ENCODE results near the gene LRP5.
"Not testable (repeated sequence)": the region's sequence is repeated elsewhere in the genome, so short reads cannot be mapped to it uniquely, and the experiment has no call there.

LRP5 gene

DNA sequence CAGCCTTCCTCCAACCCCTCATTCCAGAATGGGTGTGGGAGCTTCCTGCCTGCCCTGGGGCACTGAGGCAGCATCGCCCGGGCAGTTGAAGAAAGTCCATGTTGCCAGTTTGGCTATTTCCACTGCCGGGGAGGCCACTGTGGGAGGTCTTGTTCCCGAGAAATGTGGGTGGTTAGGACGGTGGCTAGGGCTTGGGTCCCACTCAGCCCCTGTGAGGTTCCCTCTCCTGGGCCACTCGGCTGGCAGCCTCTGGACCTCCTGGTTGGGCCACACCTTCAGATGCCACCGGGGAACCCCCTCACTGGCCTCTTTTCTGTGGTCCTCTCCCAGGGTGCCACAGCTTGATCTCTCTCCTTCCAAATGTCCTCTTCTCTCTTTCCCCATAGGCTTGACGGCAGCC lies 143.1 kb downstream of the LRP5 start:
- no peak overlapping the region for H3K4me3 ChIP-seq (ENCODE audit: low read depth, low read length)
- TF ChIP-seq, protein P1, sequence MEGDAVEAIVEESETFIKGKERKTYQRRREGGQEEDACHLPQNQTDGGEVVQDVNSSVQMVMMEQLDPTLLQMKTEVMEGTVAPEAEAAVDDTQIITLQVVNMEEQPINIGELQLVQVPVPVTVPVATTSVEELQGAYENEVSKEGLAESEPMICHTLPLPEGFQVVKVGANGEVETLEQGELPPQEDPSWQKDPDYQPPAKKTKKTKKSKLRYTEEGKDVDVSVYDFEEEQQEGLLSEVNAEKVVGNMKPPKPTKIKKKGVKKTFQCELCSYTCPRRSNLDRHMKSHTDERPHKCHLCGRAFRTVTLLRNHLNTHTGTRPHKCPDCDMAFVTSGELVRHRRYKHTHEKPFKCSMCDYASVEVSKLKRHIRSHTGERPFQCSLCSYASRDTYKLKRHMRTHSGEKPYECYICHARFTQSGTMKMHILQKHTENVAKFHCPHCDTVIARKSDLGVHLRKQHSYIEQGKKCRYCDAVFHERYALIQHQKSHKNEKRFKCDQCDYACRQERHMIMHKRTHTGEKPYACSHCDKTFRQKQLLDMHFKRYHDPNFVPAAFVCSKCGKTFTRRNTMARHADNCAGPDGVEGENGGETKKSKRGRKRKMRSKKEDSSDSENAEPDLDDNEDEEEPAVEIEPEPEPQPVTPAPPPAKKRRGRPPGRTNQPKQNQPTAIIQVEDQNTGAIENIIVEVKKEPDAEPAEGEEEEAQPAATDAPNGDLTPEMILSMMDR (IDR thresholded peaks at IDR 0.05; ENCODE audit: borderline replicate concordance, insufficient read depth, low read depth, low read length), result no peak

DNA sequence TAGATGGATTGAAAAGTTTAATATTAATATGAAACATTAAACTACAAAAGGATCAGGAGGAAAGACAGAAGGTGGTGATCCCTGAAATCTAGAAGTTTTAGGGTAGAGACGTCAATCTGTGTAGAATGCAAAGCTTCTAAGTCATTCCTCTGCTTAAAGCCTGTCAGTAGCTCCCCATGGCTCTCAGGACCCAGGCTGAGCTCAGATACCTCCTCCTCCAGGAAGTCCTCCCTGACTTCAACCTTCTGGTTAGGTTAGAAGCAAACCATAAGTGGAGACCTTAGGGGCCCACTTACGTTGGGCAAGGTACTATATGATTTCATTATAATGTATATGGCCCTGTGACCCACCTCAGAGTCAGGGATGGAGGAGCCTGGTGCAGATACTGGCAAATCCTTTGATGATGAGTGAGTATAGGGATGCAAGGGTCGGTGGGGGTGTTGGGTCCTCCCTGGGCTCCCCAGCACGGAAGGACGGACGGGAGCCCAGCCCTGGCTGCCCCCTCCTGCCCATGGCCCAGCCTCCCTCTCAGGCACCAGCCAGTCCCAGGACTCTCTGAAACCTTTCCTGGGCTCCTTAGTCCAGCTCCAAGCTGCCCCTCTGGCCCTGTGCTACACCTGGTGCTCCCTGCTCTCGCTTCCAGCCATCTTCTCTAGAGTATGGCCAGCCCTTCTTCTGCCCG lies 145.0 kb downstream of the LRP5 start:
- TF ChIP-seq, protein P1 (IDR thresholded peaks at IDR 0.05; ENCODE audit: borderline replicate concordance, insufficient read depth, low read depth, low read length), result no peak
- no peak overlapping the region for H3K4me3 ChIP-seq (ENCODE audit: low read depth, low read length)

DNA sequence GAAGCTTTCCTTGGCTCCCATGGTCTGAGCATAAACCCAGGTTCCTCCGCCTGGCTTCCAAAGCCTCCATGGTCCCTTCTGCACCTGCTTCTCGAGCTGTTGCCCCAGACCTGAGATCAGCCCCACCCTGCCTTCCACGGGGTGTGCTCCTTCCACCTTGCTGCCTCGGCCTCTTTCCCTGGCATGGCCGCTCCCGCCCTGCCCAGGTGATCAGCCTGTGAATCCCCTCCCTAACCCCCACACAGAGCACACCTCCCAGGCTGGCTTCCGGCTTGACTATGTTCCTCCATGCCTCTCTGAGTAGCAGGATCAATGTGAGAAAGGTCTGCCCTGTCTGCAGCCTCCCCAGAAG lies 145.5 kb downstream of the LRP5 start:
- H3K4me3 ChIP-seq (ENCODE audit: low read depth, low read length), result no peak overlapping the region
- TF ChIP-seq, protein P1 (IDR thresholded peaks at IDR 0.05; ENCODE audit: borderline replicate concordance, insufficient read depth, low read depth, low read length), result no peak

DNA sequence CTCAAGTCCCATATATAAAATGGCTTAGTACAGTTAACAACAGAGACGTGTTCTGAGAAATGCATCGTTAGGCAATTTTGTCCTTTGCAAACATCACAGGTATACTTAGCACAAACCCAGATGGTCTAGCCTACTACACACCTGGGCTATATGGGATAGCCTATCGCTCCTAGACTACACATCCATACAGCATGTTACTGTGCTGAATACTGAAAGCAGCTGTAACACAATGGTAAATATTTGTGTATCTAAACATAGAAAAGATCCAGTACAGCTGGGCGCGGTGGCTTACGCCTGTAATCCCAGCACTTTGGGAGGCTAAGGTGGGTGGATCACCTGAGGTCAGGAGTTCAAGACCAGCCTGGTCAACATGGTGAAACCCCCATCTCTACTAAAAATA lies 145.9 kb downstream of the LRP5 start:
- H3K4me3 ChIP-seq (ENCODE audit: low read depth, low read length), result not testable (repeated sequence)

DNA sequence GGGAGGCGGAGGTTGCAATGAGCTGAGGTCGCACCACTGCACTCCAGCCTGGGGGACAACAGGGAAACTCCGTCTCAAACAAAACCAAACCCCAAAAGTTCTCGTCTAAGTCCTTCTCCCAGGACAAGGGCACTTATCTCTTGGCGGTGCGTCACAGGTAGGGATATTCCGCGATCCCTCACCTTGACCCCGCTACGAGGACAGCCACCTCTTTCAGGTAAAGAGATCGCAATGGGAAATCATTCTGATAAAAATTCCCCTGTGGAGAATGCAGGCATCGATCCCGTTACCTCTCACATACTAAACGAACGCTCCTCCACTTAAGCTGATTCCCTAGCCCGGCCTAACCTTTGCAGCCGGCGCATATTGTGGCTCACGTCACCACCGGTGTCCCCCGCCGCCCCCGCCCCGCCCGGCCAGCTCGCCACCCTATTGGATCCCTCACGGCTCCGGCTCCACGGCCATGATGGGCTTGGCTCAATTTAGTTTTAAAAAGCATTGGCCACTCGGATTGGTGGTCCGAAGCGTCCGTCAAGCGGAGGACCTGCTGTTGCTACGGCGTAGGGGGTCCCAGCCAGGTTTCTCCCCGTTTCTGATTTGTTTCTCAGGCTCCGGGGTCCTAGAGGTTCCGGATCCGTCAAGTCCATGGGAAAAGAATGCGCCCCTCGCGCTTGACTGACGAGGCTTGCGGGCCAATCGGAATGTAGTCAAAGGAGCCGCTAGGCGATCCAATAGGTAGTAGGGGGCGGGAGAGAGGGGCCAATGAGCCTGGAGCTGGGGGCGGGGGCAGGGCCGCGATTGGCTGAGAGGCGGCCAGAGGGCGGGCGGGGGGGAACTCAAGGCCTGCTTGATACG lies 147.7 kb downstream of the LRP5 start:
- peak overlapping the region; percentile 79 for H3K4me3 ChIP-seq (ENCODE audit: low read depth, low read length)
- TF ChIP-seq, protein P1 (IDR thresholded peaks at IDR 0.05; ENCODE audit: borderline replicate concordance, insufficient read depth, low read depth, low read length), result no peak

DNA sequence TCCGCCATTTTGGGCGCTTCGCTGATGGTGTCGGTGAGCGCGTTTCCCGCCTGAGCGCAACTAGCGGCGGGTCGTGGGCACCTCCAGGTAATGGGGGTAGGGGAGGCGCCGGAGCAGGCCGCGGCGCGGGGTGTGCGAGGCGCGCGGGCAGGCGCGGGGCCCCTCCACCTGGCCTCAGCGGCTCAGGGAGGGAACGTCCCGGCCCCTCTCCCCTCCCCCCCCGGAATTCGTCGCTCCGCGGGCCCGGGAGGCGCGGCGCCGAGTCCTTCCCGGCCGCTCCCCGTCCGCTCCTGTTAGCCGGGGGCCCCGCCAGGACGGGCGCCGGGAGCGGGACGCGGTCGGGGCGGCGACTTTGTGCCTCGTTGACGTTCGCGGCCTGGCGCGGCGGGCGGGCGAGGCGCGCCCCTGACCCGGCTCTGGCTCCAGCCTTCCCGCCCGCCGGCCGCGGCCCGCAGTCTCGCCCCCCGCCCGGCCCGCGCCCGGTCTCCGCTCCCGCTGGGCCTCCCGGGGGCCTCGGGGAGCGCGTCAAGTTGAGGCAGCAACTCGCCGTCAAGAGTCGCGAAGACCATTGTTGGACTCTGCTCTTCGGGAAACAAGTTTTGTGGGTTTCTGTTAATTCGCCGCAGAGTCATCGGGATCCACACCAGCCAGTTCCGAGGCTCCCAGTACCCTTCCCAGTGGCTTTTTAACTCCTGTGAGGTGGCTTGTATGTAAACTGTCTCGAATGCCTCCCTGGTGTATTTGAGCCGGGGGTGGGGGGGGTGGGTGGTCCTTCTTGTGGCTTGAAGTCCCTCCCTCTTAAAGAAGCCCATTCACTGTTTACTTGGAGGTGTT lies 148.6 kb downstream of the LRP5 start, which contains the start of gene PPP6R3:
TSS of gene PPP6R3 (plus strand) at position 12 of the 834 bp plus-strand sequence. CDS start 76,913 bp downstream, outside the sequence.
- TF ChIP-seq, protein P1 (IDR thresholded peaks at IDR 0.05; ENCODE audit: borderline replicate concordance, insufficient read depth, low read depth, low read length), result no peak
- H3K4me3 ChIP-seq (ENCODE audit: low read depth, low read length), result peak within 1 kb of the TSS; percentile 79

DNA sequence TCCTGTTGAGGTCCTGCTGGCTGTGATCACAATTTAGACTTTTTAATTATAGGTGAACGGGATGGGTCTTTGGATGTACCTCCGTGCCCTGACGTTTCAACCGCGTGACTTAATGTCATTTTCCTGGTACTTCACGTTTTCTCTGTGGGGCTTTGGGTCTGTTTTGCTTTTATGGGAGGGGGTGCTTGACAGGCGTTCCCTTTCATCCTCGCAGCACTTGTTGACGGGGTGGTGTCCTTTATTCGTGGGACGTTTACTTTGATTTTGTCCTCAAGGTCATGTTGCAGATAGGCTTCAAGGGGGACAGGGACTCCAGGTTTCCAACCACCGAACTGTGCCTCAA lies 149.2 kb downstream of the LRP5 start:
- H3K4me3 ChIP-seq (ENCODE audit: low read depth, low read length), result peak overlapping the region; percentile 79
- TF ChIP-seq, protein P1 (IDR thresholded peaks at IDR 0.05; ENCODE audit: borderline replicate concordance, insufficient read depth, low read depth, low read length), result no peak
